ENCODE results near the gene ZBTB48.
"Not testable (repeated sequence)": the region's sequence is repeated elsewhere in the genome, so short reads cannot be mapped to it uniquely, and the experiment has no call there.

Gene ZBTB48

GRCh38 chr1:6592865-6593593 lies 13.2 kb downstream of the ZBTB48 start:
- DNase-seq: no peak

GRCh38 chr1:6593810-6594209 lies 14.0 kb downstream of the ZBTB48 start:
- no peak for DNase-seq

- DNase-seq: no peak
Measured at GRCh38 chr1:6594977-6595740, 15.4 kb downstream of the ZBTB48 start.

GRCh38 chr1:6596351-6596750 lies 16.6 kb downstream of the ZBTB48 start:
- no peak for DNase-seq

GRCh38 chr1:6596886-6597776 lies 17.3 kb downstream of the ZBTB48 start:
- no peak for DNase-seq

- DNase-seq: no peak
Measured at GRCh38 chr1:6597777-6598131, 18.0 kb downstream of the ZBTB48 start.

- DNase-seq: no peak
Measured at GRCh38 chr1:6599141-6599975, 19.6 kb downstream of the ZBTB48 start.

GRCh38 chr1:6599991-6600390 lies 20.2 kb downstream of the ZBTB48 start:
- DNase-seq: not testable (repeated sequence)

GRCh38 chr1:6600410-6601048 lies 20.7 kb downstream of the ZBTB48 start:
- DNase-seq: no peak

GRCh38 chr1:6601049-6601922 lies 21.5 kb downstream of the ZBTB48 start:
- no peak for DNase-seq

- no peak for DNase-seq
Measured at GRCh38 chr1:6601923-6602668, 22.3 kb downstream of the ZBTB48 start.

GRCh38 chr1:6602669-6603237 lies 23.0 kb downstream of the ZBTB48 start, which contains the start of gene KLHL21:
Gene KLHL21, minus strand, starts transcription at chr1:6602869. Its CDS starts 52 bp downstream, at chr1:6602817.
- peak; percentile 81 for DNase-seq

GRCh38 chr1:6603238-6603914 lies 23.6 kb downstream of the ZBTB48 start:
- no peak for DNase-seq

- DNase-seq: no peak
Measured at GRCh38 chr1:6603915-6604558, 24.2 kb downstream of the ZBTB48 start.

- peak; percentile 79 for DNase-seq
Measured at GRCh38 chr1:6612641-6613360, 33.0 kb downstream of the ZBTB48 start.

GRCh38 chr1:6613361-6614018 lies 33.7 kb downstream of the ZBTB48 start, which contains the start of gene PHF13:
Gene PHF13, plus strand, starts transcription at chr1:6613731. Its CDS starts 336 bp downstream, at chr1:6614067.
- peak; percentile 99 for DNase-seq

Data from NCI-H510A (cell line).